ENCODE data around the gene PDE3B.

DNA sequence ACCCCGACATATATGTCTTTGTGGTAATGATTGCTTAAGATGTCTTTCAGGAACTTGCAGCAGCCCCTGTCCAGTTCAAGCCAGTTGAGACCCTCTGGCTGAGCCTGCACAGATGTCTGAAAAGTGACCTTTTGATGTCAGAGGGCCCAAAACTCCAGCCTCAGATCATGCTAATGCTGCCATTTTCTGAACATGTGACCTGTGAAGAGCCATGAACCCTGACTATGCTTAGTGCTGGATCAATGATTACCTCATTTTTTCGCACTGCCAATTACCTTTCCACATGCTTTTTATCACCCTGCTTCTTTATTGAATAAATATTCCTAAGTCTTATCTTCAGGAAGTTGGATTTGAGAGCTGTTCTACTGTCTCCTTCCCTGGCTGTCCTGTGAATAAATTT, 255.3 kb downstream of the PDE3B start:
- TF ChIP-seq POLR2A (IDR thresholded peaks at IDR 0.05; ENCODE audit: low read length) (no peak), GATA1 (IDR thresholded peaks at IDR 0.05; ENCODE audit: low read depth, low read length) (no peak)
